NCI-H187 (cell line): Measurements from ENCODE around the gene JDP2.

Experiments used
- DNase-seq, 2 experiments: peaks; one replicate each; lab custom pipeline; 2025; lab: John Stamatoyannopoulos, UW

JDP2 gene

DNA sequence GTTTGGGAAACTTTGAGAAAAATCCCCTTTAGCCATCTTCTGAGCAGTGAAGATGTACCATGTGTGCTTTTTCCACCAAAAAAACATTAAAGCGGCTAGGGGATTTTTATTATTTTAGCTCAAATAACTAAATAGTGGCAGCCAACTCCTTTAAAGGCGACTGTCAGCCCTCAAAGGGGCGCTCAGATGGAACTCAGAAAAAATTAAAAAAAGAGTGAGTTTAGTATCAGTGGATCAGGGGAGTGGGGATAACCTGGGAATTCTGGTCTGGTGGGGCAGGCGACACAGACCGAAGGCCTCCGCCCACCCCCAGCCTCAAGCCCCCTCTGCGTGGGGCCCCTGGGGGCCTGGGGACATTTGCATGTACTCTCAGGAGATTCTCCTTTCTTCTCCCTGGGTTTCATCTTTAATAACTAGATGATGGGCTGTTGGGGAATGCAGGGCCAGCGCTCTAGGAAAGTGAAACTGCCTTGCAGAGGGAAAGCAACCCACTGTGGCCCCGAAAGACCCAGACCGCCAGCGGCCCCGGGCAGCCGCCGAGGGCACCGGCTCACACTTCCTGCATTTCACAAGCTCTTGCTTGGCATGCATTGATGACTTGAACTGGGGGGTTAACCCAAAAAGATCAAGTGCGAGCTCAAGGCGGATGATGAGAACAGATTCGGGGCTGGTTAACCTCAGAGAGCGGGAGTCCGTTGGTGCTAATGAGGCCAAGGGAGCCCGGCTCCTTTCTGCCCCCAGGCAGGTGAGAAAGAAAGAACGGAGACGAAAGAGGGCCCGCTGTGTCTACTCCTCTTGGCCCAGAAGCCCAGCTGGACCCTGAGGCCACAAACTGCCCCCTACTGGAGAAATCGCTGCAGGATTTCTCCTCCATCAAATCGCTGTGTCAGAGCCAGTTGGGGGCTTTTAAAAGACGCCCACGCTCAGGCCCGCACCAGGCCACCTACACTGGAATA lies 87.1 kb downstream of the JDP2 start:
- no peak for DNase-seq

DNA sequence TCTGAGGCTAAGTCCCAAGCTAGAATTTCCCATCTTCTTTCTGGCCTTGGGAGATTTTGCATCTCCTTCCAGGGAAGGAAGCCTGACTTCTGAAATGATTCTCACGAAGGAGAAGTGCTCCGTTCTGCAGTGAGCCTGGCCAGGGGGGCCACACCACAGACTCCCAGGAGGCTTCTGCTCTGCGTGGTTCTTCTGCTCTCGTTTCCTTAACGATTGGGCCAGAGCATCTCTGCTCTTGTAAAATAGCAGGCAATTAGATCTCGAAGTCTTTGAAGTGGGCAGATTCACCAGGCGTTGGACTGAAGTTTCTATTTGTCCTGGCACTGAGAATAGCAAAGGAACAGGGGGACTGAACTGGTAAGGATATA lies 87.8 kb downstream of the JDP2 start:
- no peak for DNase-seq

DNA sequence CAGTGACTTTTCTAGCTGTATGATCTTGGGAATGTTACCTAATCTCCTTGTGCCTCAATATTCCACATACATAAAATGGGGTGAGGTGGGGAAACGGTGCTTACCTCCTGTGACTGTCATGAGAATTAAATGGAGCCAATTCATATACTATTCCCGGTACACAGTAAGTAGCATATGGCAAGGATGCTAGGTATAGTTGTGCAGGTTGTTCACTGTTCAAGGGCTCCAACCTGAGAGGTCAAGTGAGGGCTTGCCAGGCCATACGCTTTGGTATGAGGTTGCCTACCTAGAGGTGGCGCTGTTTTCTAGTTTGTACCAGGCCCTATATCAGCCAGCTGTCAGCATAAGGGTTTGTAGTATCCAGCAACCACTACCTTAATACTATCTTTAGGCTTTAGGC lies 90.8 kb downstream of the JDP2 start:
- no peak for DNase-seq

DNA sequence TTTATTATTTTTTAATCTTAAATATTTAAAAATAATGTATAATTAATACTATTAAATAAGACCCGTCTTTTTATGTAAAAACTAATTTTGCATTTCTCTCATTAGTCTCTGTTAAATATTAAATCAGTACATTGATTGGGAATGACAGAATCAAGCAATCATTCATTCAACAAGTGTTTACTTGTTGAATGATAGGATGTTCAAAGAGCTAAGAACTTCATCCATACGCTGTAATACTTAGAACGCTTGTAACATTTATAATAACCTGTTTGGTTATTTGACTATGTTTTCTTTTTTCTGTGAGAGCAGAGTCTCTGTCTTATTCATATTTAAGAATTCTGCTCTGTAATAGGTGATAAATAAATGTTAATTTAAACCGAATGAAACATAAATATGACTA lies 91.6 kb downstream of the JDP2 start:
- DNase-seq, result no peak

DNA sequence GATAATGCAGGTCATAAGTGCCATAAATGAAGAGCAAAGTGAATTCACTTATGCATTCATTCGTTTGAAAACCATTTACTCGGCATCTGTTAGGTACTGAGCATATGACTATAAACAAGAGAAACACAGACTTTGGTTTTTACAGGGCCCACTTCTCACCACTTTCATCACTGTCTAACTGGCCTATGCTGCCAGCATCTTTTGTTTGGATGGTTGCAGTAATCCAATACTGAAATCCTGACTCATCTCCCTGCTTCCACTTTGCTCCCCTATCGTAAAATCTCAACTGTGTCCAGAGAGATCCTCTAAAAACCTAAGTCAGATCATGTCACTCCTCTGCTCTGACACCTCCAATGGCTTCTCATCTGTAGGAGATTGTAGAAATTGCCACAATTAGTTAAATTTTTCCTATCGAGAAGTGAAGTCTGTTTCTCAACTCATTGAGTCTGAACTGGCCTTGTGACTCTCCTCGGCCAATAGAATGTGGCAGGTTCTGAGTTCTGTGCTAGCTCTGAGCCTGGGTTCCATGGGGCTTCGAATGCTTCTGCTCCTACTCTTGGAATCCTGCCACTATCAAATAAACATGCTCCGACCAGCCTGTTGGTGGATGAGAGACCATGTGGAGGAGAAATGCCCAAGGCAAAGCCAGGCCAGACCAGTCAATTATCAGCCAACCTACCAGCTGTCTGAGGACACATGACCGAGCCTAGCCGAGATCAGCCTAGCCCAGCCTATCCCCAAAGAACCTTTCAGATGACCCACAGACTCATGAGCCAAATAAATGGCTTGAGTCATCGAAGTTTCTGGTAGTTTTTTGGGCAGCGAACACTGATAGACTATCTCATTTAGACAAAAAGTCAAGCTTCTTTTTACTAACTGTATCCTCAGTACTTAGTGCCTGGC lies 92.3 kb downstream of the JDP2 start:
- no peak for DNase-seq

DNA sequence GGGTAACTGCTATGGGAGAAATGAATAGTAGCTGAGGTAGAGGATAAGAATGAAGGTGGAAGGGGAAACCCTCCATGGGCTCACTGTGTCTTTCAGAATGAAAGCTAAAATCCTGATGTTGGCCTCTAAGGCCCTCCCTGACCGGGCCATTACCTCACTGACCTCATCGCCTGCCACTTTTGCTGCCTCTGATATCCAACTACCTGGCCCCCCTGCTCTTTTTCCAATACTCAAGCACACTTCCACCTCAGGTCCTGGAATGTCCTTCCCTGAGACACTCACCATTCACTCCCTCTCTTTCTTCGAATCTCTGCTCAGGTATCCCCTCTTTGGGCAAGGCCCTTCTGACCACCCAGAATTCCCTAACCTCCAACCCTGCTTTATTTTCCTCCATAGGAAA lies 93.0 kb downstream of the JDP2 start:
- no peak for DNase-seq

DNA sequence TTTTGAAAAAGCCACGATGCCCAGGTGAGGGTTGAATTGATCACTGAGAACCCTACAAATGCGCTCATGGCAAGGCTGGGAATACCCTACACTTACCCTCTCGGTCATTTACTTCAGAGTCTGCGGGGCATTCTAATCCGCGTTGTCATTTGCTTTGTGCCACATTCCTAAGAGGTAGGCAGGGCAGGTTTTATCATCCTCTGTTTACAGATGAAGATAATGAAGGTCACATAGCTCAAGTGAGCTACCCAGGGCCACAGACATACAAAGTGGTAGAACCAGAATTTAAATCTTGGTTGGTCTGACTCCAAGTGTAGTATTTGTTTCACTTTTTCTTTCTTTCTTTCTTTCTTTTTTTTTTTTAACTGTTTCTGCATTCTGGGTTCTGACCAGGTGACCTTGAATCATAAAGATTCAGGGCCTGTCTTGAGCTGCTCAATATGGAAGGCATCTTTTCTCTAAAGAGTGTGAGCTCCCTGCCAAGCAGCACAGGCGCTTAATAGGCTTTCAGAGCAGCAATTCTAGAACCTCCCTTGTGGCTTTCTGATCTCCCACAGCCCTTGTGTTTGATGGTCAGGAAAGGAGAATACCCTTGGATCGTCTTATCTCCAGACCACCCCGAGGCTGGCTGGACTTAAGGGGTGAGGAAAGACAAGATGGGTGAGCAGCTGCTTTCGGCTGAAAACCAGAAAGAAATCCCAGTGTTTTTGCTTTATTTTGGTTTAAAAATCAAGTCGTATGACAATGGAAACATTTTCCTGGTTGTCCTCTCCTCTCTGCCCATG lies 93.8 kb downstream of the JDP2 start:
- no peak for DNase-seq

DNA sequence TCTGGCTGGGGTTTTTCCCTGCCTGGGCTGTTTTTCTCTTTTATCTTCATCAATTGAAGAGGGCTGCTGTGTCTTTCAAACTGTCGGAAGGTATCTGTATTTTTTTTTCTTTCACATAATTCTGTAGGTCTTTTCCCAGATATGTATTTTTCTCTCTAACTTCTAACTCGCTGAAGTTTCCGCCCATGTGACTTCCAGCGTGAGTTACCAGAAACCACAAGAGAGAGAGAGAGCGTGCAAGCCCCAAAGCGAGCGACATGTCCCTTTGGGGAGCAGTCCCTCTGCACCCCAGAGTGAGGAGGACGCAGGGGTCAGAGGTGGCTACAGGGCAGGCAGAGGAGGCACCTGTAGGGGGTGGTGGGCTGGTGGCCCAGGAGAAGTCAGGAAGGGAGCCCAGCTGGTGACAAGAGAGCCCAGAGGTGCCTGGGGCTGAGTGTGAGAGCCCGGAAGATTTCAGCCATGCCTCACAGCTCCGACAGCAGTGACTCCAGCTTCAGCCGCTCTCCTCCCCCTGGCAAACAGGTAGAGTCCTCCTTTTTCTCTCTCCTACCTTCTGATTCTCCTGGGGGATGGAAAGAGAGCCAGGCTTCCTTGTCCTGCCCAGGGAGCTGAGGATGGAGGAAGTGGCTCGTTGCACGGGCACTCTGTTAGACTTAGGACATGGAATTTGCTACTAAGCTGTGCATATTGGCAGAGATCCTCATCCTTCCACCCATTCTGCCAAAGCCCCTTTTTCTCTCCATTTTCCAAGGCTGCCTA lies 94.6 kb downstream of the JDP2 start, which contains the start of gene BATF:
Gene BATF, plus strand, starts transcription at position 246 of the 759 bp plus-strand sequence. Its CDS starts 214 bp downstream, at position 460.
- no peak for DNase-seq

DNA sequence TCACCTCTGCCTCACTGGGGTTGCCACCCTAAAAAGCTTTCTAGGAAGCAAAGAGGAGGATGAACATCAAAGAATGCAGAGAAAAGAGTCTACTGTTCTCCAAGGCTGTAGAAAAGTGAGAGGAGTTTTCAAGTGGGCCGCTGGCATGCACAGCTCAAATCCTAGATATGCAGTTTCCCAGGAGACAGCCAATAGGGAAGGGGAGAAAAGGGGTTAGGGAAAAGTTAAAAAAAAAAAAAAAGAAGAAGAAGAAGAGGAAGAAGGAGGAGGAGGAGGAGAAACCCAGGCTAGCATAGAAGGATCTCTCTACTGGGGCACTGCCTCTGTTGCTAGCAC lies 95.1 kb downstream of the JDP2 start:
- no peak for DNase-seq
